Measurements from ENCODE around the gene GSTA4.
"Not testable (repeated sequence)": the region's sequence is repeated elsewhere in the genome, so short reads cannot be mapped to it uniquely, and the experiment has no call there.

The GSTA4 gene

GRCh38 chr6:52995089-52995912 lies at the start of gene GSTA4:
TSS of gene GSTA4 (minus strand) at chr6:52995284. CDS start at chr6:52994243, 1,041 bp downstream.
- Histone ChIP-seq H3K4me3 (ENCODE audit: insufficient read length, low read depth) (peak within 1 kb of the TSS; percentile 70), H3K9ac (ENCODE audit: insufficient read length, low read depth) (peak within 1 kb of the TSS; percentile 90)
- not testable (repeated sequence) for H3K9me3 ChIP-seq (ENCODE audit: insufficient read depth, low read length); H3K27me3 ChIP-seq (ENCODE audit: insufficient read depth, insufficient read length); H3K36me3 ChIP-seq (ENCODE audit: insufficient read depth, insufficient read length, low read length); H3K4me1 ChIP-seq (ENCODE audit: insufficient read depth, insufficient read length)
- peak; percentile 93 for DNase-seq (ENCODE audit: low read depth, low spot score)

GRCh38 chr6:53044572-53044971 lies 49.5 kb upstream of the GSTA4 start:
- H3K27me3 ChIP-seq (ENCODE audit: insufficient read depth, insufficient read length): no peaks in the 10 kb centered on the region
- no peaks in the 10 kb centered on the region for H3K4me1 ChIP-seq (ENCODE audit: insufficient read depth, insufficient read length)
- no peak for DNase-seq (ENCODE audit: low read depth, low spot score)
- H3K4me3 ChIP-seq (ENCODE audit: insufficient read length, low read depth): no peak overlapping the region
- peaks cover 16% of the 10 kb centered on the region for H3K36me3 ChIP-seq (ENCODE audit: insufficient read depth, insufficient read length, low read length)
- H3K9ac ChIP-seq (ENCODE audit: insufficient read length, low read depth): no peak overlapping the region
- H3K9me3 ChIP-seq (ENCODE audit: insufficient read depth, low read length): no peaks in the 10 kb centered on the region
- TF ChIP-seq ZNF274 (IDR thresholded peaks at IDR 0.05; ENCODE audit: low read depth, low read length) (no peak), YY1 (IDR thresholded peaks at IDR 0.05; ENCODE audit: insufficient read depth, insufficient read length) (no peak), SUZ12 (IDR thresholded peaks at IDR 0.05; ENCODE audit: extremely low read depth, insufficient read depth, insufficient read length) (no peak)

GRCh38 chr6:53044071-53044470 lies 49.0 kb upstream of the GSTA4 start:
- H3K27me3 ChIP-seq (ENCODE audit: insufficient read depth, insufficient read length): no peaks in the 10 kb centered on the region

GRCh38 chr6:53043581-53043980 lies 48.5 kb upstream of the GSTA4 start:
- Histone ChIP-seq H3K27me3 (ENCODE audit: insufficient read depth, insufficient read length) (no peaks in the 10 kb centered on the region), H3K4me3 (ENCODE audit: insufficient read length, low read depth) (no peak overlapping the region), H3K4me1 (ENCODE audit: insufficient read depth, insufficient read length) (no peaks in the 10 kb centered on the region), H3K9ac (ENCODE audit: insufficient read length, low read depth) (no peak overlapping the region), H3K36me3 (ENCODE audit: insufficient read depth, insufficient read length, low read length) (peaks cover 26% of the 10 kb centered on the region), H3K9me3 (ENCODE audit: insufficient read depth, low read length) (no peaks in the 10 kb centered on the region)
- TF ChIP-seq YY1 (IDR thresholded peaks at IDR 0.05; ENCODE audit: insufficient read depth, insufficient read length) (no peak), ZNF274 (IDR thresholded peaks at IDR 0.05; ENCODE audit: low read depth, low read length) (no peak), SUZ12 (IDR thresholded peaks at IDR 0.05; ENCODE audit: extremely low read depth, insufficient read depth, insufficient read length) (no peak)
- DNase-seq (ENCODE audit: low read depth, low spot score): no peak

More at GRCh38 chr6:53044071-53044470, 49.0 kb upstream of the GSTA4 start:
- Histone ChIP-seq H3K4me1 (ENCODE audit: insufficient read depth, insufficient read length) (no peaks in the 10 kb centered on the region), H3K4me3 (ENCODE audit: insufficient read length, low read depth) (no peak overlapping the region), H3K9me3 (ENCODE audit: insufficient read depth, low read length) (no peaks in the 10 kb centered on the region), H3K9ac (ENCODE audit: insufficient read length, low read depth) (no peak overlapping the region), H3K36me3 (ENCODE audit: insufficient read depth, insufficient read length, low read length) (peaks cover 21% of the 10 kb centered on the region)
- DNase-seq (ENCODE audit: low read depth, low spot score): no peak
- no peak for TF ChIP-seq YY1 (IDR thresholded peaks at IDR 0.05; ENCODE audit: insufficient read depth, insufficient read length)
- no peak for TF ChIP-seq ZNF274 (IDR thresholded peaks at IDR 0.05; ENCODE audit: low read depth, low read length)
- TF ChIP-seq SUZ12 (IDR thresholded peaks at IDR 0.05; ENCODE audit: extremely low read depth, insufficient read depth, insufficient read length): no peak

- no peak for DNase-seq (ENCODE audit: low read depth, low spot score)
- Histone ChIP-seq H3K9ac (ENCODE audit: insufficient read length, low read depth) (no peak overlapping the region), H3K36me3 (ENCODE audit: insufficient read depth, insufficient read length, low read length) (peaks cover 26% of the 10 kb centered on the region), H3K27me3 (ENCODE audit: insufficient read depth, insufficient read length) (no peaks in the 10 kb centered on the region), H3K4me1 (ENCODE audit: insufficient read depth, insufficient read length) (no peaks in the 10 kb centered on the region), H3K4me3 (ENCODE audit: insufficient read length, low read depth) (no peak overlapping the region), H3K9me3 (ENCODE audit: insufficient read depth, low read length) (no peaks in the 10 kb centered on the region)
- TF ChIP-seq YY1 (IDR thresholded peaks at IDR 0.05; ENCODE audit: insufficient read depth, insufficient read length) (no peak), ZNF274 (IDR thresholded peaks at IDR 0.05; ENCODE audit: low read depth, low read length) (no peak), SUZ12 (IDR thresholded peaks at IDR 0.05; ENCODE audit: extremely low read depth, insufficient read depth, insufficient read length) (no peak)
Observed at GRCh38 chr6:53042112-53042511, 47.0 kb upstream of the GSTA4 start.

GRCh38 chr6:53041356-53041755 lies 46.3 kb upstream of the GSTA4 start:
- no peak for DNase-seq (ENCODE audit: low read depth, low spot score)
- Histone ChIP-seq H3K4me1 (ENCODE audit: insufficient read depth, insufficient read length) (no peaks in the 10 kb centered on the region), H3K4me3 (ENCODE audit: insufficient read length, low read depth) (no peak overlapping the region), H3K27me3 (ENCODE audit: insufficient read depth, insufficient read length) (no peaks in the 10 kb centered on the region), H3K9ac (ENCODE audit: insufficient read length, low read depth) (no peak overlapping the region), H3K36me3 (ENCODE audit: insufficient read depth, insufficient read length, low read length) (peaks cover 26% of the 10 kb centered on the region), H3K9me3 (ENCODE audit: insufficient read depth, low read length) (no peaks in the 10 kb centered on the region)
- no peak for TF ChIP-seq ZNF274 (IDR thresholded peaks at IDR 0.05; ENCODE audit: low read depth, low read length)
- no peak for TF ChIP-seq SUZ12 (IDR thresholded peaks at IDR 0.05; ENCODE audit: extremely low read depth, insufficient read depth, insufficient read length)
- TF ChIP-seq YY1 (IDR thresholded peaks at IDR 0.05; ENCODE audit: insufficient read depth, insufficient read length): no peak

GRCh38 chr6:53038596-53038995 lies 43.5 kb upstream of the GSTA4 start:
- Histone ChIP-seq H3K4me1 (ENCODE audit: insufficient read depth, insufficient read length) (no peaks in the 10 kb centered on the region), H3K36me3 (ENCODE audit: insufficient read depth, insufficient read length, low read length) (peaks cover 35% of the 10 kb centered on the region), H3K4me3 (ENCODE audit: insufficient read length, low read depth) (no peak overlapping the region), H3K9ac (ENCODE audit: insufficient read length, low read depth) (no peak overlapping the region), H3K9me3 (ENCODE audit: insufficient read depth, low read length) (no peaks in the 10 kb centered on the region), H3K27me3 (ENCODE audit: insufficient read depth, insufficient read length) (no peaks in the 10 kb centered on the region)
- TF ChIP-seq YY1 (IDR thresholded peaks at IDR 0.05; ENCODE audit: insufficient read depth, insufficient read length) (no peak), SUZ12 (IDR thresholded peaks at IDR 0.05; ENCODE audit: extremely low read depth, insufficient read depth, insufficient read length) (no peak), ZNF274 (IDR thresholded peaks at IDR 0.05; ENCODE audit: low read depth, low read length) (no peak)
- DNase-seq (ENCODE audit: low read depth, low spot score): no peak

Data from NT2/D1 (cell line).